ENCODE results near the gene TMEM100. TPM values are rescaled to one million over a fixed set of nuclear protein-coding genes. Genes with fewer than 3 reads are reported as not detected.

The TMEM100 gene
- total RNA-seq, 2 donors from 2014 or later, result not detected

GRCh38 chr17:55704401-55704800 is 18.3 kb downstream of the TMEM100 start:
- no peaks in the 10 kb centered on the region for H3K4me1 Mint-ChIP-seq (ENCODE audit: low read depth)
- peaks cover 5 to 6% of the 10 kb centered on the region in 2 donors for H3K9me3 Mint-ChIP-seq
- DNase-seq (no peak), ATAC-seq (replicated peaks in 1 of 2) (peak in 1 of 2 donors; percentile 25)
- peaks cover 0 to 1% of the 10 kb centered on the region in 2 donors for H3K36me3 Mint-ChIP-seq (ENCODE audit: insufficient read depth in 2 of 2)
- H3K27ac Mint-ChIP-seq, result no peak overlapping the region
- H3K4me3 Mint-ChIP-seq, result no peak overlapping the region
- peaks cover 71% of the 10 kb centered on the region for H3K27me3 Mint-ChIP-seq (ENCODE audit: low read depth)

- Mint-ChIP-seq H3K4me1 (ENCODE audit: low read depth) (no peaks in the 10 kb centered on the region), H3K9me3 (peaks cover 5 to 6% of the 10 kb centered on the region in 2 donors), H3K27me3 (ENCODE audit: low read depth) (peaks cover 69% of the 10 kb centered on the region), H3K27ac (no peak overlapping the region), H3K36me3 (ENCODE audit: insufficient read depth in 2 of 2) (peaks cover 0 to 1% of the 10 kb centered on the region in 2 donors), H3K4me3 (no peak overlapping the region)
- ATAC-seq (replicated peaks in 1 of 2) (no peak), DNase-seq (no peak)
Observed at GRCh38 chr17:55702150-55702549, 20.5 kb downstream of the TMEM100 start.

GRCh38 chr17:55699181-55699860 is 23.3 kb downstream of the TMEM100 start:
- no peak for DNase-seq
- H3K4me3 Mint-ChIP-seq, result no peak overlapping the region
- peaks cover 0 to 1% of the 10 kb centered on the region in 2 donors for H3K36me3 Mint-ChIP-seq (ENCODE audit: insufficient read depth in 2 of 2)
- peaks cover 5 to 6% of the 10 kb centered on the region in 2 donors for H3K9me3 Mint-ChIP-seq
- H3K4me1 Mint-ChIP-seq (ENCODE audit: low read depth), result no peaks in the 10 kb centered on the region
- no peak for ATAC-seq (replicated peaks in 1 of 2)
- no peak overlapping the region for H3K27ac Mint-ChIP-seq
- peaks cover 61% of the 10 kb centered on the region for H3K27me3 Mint-ChIP-seq (ENCODE audit: low read depth)

DNA sequence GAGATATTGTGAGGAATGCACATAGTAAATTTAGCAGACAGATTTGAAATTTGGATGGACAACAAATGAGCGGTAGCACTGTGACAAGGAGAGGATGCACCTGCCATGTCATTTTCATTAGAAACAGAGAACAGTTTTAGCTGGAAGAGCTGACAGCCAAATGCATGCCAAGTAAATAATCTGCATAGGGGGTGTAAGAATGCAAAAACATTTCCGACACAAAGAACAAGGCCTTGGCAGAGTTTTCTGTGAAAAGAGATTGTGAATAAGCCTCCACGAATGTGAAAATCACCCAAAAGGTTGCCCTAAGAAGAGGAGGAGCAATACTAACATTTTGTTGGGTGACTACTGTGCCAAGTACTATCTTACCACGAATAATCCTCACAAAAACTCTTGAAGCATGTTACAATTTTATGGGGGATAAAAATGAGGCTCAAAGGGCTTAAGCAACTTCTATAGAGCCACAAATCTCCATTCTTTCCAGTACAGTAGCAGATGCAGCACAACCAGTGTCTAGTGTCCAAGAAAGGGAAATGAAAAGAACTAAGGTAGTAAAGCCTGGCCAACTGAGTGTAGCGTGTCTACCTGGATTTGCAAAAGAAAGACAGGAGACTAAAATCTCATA is 28.3 kb downstream of the TMEM100 start:
- no peak overlapping the region for H3K27ac Mint-ChIP-seq
- DNase-seq (no peak), ATAC-seq (replicated peaks in 1 of 2) (no peak)
- H3K4me3 Mint-ChIP-seq, result no peak overlapping the region
- peaks cover 35% of the 10 kb centered on the region for H3K27me3 Mint-ChIP-seq (ENCODE audit: low read depth)
- no peaks in the 10 kb centered on the region for H3K9me3 Mint-ChIP-seq
- no peaks in the 10 kb centered on the region for H3K36me3 Mint-ChIP-seq (ENCODE audit: insufficient read depth in 2 of 2)
- H3K4me1 Mint-ChIP-seq (ENCODE audit: low read depth), result no peaks in the 10 kb centered on the region

DNA sequence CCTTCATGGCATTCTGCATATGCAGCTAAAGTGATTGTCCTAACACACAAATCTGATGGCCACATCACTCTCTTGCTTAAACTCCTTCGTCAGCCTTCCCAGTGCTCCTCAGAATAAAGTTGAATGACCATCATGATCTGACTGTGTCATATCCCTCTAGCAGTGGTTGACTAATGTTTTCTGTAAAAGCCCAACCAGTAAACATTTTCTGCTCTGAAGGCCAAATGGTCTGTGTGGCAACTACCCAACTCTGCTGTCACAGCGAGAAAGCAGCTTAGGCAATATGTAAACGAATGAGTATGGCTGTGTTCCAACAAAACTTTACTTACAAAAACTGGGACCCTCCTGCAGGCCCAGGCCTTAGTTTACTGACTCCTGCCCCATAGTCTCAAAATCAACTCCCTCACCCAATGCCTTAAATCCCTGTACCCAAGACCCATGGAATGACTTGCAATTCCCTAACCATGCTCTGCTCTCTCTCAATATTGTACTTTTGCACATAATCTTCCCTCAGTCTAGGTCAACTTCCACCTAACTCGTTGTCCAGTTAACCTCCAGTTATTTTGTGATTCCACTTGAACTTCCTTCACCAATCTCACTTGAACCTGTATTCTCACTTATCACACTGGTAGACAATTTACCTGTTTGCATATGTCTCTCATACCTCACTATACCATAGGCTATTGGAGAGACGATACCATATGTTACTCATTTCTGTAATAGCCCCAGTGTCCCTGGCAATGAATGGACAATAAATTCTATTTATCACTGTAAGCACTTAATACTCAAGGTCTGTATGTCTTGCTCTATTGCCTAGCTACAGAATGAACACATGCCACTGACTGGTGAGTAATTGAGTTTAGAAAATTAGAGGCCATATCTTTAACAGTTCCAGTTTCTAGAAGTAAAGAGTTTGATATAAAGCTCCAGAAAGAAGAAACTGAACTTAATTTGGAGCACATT is 29.1 kb downstream of the TMEM100 start:
- H3K4me3 Mint-ChIP-seq, result no peak overlapping the region
- no peaks in the 10 kb centered on the region for H3K4me1 Mint-ChIP-seq (ENCODE audit: low read depth)
- peaks cover 34% of the 10 kb centered on the region for H3K27me3 Mint-ChIP-seq (ENCODE audit: low read depth)
- ATAC-seq (replicated peaks in 1 of 2) (no peak), DNase-seq (no peak)
- H3K36me3 Mint-ChIP-seq (ENCODE audit: insufficient read depth in 2 of 2), result no peaks in the 10 kb centered on the region
- H3K9me3 Mint-ChIP-seq, result no peaks in the 10 kb centered on the region
- no peak overlapping the region for H3K27ac Mint-ChIP-seq

- Mint-ChIP-seq H3K4me1 (ENCODE audit: low read depth) (no peaks in the 10 kb centered on the region), H3K36me3 (ENCODE audit: insufficient read depth in 2 of 2) (no peaks in the 10 kb centered on the region), H3K9me3 (no peaks in the 10 kb centered on the region), H3K4me3 (no peak overlapping the region), H3K27me3 (ENCODE audit: low read depth) (peaks cover 24% of the 10 kb centered on the region), H3K27ac (no peak overlapping the region)
- DNase-seq (no peak), ATAC-seq (replicated peaks in 1 of 2) (no peak)
Observed at GRCh38 chr17:55692276-55692675, 30.4 kb downstream of the TMEM100 start.

DNA sequence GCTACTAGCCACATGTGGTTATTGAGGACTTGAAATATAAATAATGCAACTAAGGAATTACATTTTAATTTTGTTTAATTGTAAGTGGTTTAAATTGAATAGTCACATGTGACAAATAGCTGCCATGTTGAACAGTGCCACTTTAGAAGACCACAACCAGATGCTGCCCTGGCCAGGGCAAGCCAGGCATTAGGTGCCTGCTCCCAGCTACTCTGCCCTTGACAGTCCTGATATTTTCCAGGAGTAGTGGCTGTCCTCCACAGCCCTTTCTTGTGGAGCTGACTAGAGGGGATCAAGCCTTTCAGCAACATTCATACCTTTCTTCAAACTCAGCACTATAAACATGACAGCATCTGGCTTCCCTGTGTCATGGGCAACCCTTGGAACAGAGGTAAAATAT is 31.0 kb downstream of the TMEM100 start:
- Mint-ChIP-seq H3K4me1 (ENCODE audit: low read depth) (no peaks in the 10 kb centered on the region), H3K36me3 (ENCODE audit: insufficient read depth in 2 of 2) (no peaks in the 10 kb centered on the region), H3K27me3 (ENCODE audit: low read depth) (peaks cover 25% of the 10 kb centered on the region), H3K9me3 (no peaks in the 10 kb centered on the region), H3K27ac (no peak overlapping the region), H3K4me3 (no peak overlapping the region)
- ATAC-seq (replicated peaks in 1 of 2) (no peak), DNase-seq (no peak)

- no peaks in the 10 kb centered on the region for H3K36me3 Mint-ChIP-seq (ENCODE audit: insufficient read depth in 2 of 2)
Observed at GRCh38 chr17:55690105-55690508, 32.6 kb downstream of the TMEM100 start.

DNA sequence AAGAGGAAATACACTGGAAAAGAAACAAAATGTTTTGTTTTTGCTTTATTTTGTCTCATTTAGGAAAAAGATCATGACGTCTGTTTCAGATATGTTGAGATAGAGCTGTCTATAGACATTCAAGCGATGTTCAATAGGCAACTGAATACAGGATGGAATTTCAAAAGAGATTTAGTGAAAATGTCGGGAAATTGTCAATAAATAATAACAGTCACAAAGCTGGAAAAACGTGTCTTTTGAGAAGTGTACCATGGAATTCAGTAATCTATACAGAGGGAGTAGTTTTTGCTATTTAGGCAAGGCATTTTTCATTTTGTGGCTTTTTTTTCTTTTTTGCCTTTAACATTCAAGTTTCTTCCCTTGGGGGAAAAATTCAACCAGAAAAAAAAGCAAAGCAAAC is 33.0 kb downstream of the TMEM100 start:
- H3K4me3 Mint-ChIP-seq, result no peak overlapping the region
- H3K4me1 Mint-ChIP-seq (ENCODE audit: low read depth), result no peaks in the 10 kb centered on the region
- no peak overlapping the region for H3K27ac Mint-ChIP-seq
- peaks cover 0 to 1% of the 10 kb centered on the region in 2 donors for H3K9me3 Mint-ChIP-seq
- DNase-seq, result no peak
- peaks cover 35% of the 10 kb centered on the region for H3K27me3 Mint-ChIP-seq (ENCODE audit: low read depth)
- no peak for ATAC-seq (replicated peaks in 1 of 2)
- H3K36me3 Mint-ChIP-seq (ENCODE audit: insufficient read depth in 2 of 2), result no peaks in the 10 kb centered on the region

More at GRCh38 chr17:55690105-55690508, 32.6 kb downstream of the TMEM100 start:
- DNase-seq, result no peak
- H3K4me3 Mint-ChIP-seq, result no peak overlapping the region
- peaks cover 33% of the 10 kb centered on the region for H3K27me3 Mint-ChIP-seq (ENCODE audit: low read depth)
- no peaks in the 10 kb centered on the region for H3K4me1 Mint-ChIP-seq (ENCODE audit: low read depth)
- H3K9me3 Mint-ChIP-seq, result peaks cover 0 to 1% of the 10 kb centered on the region in 2 donors
- no peak overlapping the region for H3K27ac Mint-ChIP-seq
- no peak for ATAC-seq (replicated peaks in 1 of 2)

GRCh38 chr17:55688057-55688456 is 34.6 kb downstream of the TMEM100 start:
- Mint-ChIP-seq H3K36me3 (ENCODE audit: insufficient read depth in 2 of 2) (no peaks in the 10 kb centered on the region), H3K9me3 (peaks cover 0 to 1% of the 10 kb centered on the region in 2 donors), H3K4me1 (ENCODE audit: low read depth) (no peaks in the 10 kb centered on the region), H3K4me3 (no peak overlapping the region), H3K27me3 (ENCODE audit: low read depth) (peaks cover 39% of the 10 kb centered on the region), H3K27ac (no peak overlapping the region)
- ATAC-seq (replicated peaks in 1 of 2) (no peak), DNase-seq (no peak)

DNA sequence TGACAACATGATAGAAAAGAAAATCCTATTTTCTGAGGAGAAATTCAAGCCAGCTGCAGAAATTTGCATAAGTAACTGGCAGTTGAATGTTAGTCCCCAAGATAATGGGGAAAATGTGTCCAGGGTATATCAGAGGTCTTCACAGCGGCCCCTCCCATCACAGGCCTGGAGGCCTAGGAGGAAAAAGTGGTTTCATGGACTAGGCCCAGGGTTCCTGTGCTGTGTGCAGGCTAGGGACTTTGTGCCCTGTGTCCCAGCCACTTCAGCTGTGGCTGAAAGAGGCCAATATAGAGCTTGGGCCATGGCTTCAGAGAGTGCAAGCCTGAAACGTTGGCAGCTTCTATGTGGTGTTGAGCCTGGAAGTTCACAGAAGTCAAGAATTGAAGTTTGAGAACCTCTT is 35.6 kb downstream of the TMEM100 start:
- Mint-ChIP-seq H3K27ac (no peak overlapping the region), H3K4me3 (no peak overlapping the region), H3K9me3 (peaks cover 0 to 1% of the 10 kb centered on the region in 2 donors), H3K27me3 (ENCODE audit: low read depth) (peaks cover 39% of the 10 kb centered on the region), H3K4me1 (ENCODE audit: low read depth) (no peaks in the 10 kb centered on the region), H3K36me3 (ENCODE audit: insufficient read depth in 2 of 2) (no peaks in the 10 kb centered on the region)
- DNase-seq (no peak), ATAC-seq (replicated peaks in 1 of 2) (no peak)

DNA sequence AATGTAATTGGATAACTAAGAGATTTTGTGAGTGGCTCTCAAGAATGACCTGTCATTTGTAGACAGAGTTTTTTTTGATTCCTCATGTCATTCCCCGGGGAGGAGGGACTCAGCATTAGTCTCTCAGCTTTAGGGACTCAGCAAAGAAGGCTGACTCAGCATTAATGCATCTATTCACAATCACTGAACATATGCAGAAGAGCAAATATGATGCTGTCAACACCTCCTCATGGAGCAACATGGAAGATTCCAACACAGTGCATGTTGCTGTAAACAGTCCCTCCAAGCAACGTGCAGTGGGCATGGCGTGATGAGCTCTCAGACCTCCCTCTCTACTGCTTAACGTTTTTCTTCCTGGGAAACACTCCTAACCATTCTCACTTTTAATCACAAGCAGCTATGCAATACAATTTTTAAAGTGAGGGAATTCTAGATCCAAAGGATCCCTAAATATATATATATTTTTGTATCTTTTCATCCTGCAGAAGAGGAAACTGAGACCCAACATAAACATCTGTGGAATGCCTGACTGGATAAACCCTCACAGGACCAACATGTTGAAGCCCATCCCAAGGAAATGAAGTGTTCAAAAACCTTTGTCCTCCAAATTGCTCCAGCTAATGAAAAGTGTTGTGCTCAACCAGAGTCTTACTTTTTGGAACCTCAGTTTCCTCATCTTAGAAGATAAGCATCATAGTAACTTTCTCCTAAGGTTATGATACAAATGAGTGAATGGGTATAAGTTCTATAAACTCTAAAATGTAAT is 38.9 kb downstream of the TMEM100 start:
- ATAC-seq (replicated peaks in 1 of 2), result no peak
- Mint-ChIP-seq H3K27me3 (ENCODE audit: low read depth) (peaks cover 42% of the 10 kb centered on the region), H3K9me3 (peaks cover 0 to 1% of the 10 kb centered on the region in 2 donors), H3K36me3 (ENCODE audit: insufficient read depth in 2 of 2) (no peaks in the 10 kb centered on the region), H3K27ac (no peak overlapping the region), H3K4me1 (ENCODE audit: low read depth) (no peaks in the 10 kb centered on the region), H3K4me3 (no peak overlapping the region)
- no peak for DNase-seq
